H1 (cell line): Measurements from ENCODE around the gene FXYD3. TPM values are rescaled to one million over a fixed set of nuclear protein-coding genes. Genes with fewer than 3 reads are reported as not detected.

ENCODE experiments used
- ATF3 ChIP-seq: IDR thresholded peaks from 2 replicates; pipeline ENCODE4 v1.6.1; 2011; ENCODE audit warnings: low read depth, mild to moderate bottlenecking, low read length; ENCODE audit not compliant: insufficient read depth
- polyA plus RNA-seq, 7 experiments: library from polyadenylated mRNA; depleted of rRNA in 3 of 7; stranded (reverse) in 5 of 7; unstranded in 2 of 7; fragments of >200 nt in 5 of 7; fragments of 200-250 nt in 2 of 7; gene quantifications; 1 replicate in 5 of 7; 2 replicates in 1 of 7; 4 replicates in 1 of 7; pipeline versions ENCODE4 v1.2.1 to v1.2.3, GENCODE V29; 2011 to 2013; ENCODE audit warnings: missing spikeins in 2 of 7, mixed read lengths in 2 of 7
- total RNA-seq: library from RNA; stranded (reverse); fragmentation: NEBNext Ultra II Directional; extraction: Animal tissue kit (Norgen Biotek cat#: 25700); gene quantifications from 2 replicates; pipeline ENCODE4 v1.2.1, GENCODE V29; 2021

FXYD3 gene
- total and polyA plus RNA-seq, 2 of the 8 experiments (the other 6 are each of a cell fraction or from before 2014, with no cell fraction given): 0.33 TPM; not detected in 1

GRCh38 chr19:35095667-35096368, 19.8 kb upstream of the FXYD3 start (continued):
- no peak for TF ChIP-seq ATF3
- TF ChIP-seq, all 59 proteins: peak for 0
